ENCODE data around the gene TOM1. TPM values are rescaled to one million over a fixed set of nuclear protein-coding genes. Genes with fewer than 3 reads are reported as not detected.

TOM1 gene
- total RNA-seq (2022) (49.1 and 50.0 TPM in 2 replicates), Bru-seq, nascent RNA (percentile 60 among the genes with signal in this experiment), BruChase-seq, experiment 1, labeled RNA remaining after a 6-hour chase (percentile 61 among the genes with signal in this experiment), BruChase-seq, experiment 2, labeled RNA remaining after a 2-hour chase (percentile 57 among the genes with signal in this experiment)
- long read RNA-seq, transcript TOM1-204 (15 exons, 2,390 nt), result minor isoform, 6 of 73 reads
- long read RNA-seq, transcript TOM1-210 (15 exons, 2,389 nt), result major isoform, 48 of 73 reads
- long read RNA-seq, partial matches to known transcripts, result 8 of 73 reads
- long read RNA-seq, other reads (novel, unspliced or antisense), result 11 of 73 reads

- TF ChIP-seq CTCF (IDR thresholded peaks at IDR 0.05; ENCODE audit: unreplicated experiment), result no peak
- Mint-ChIP-seq H3K4me1 (ENCODE audit: low read depth, unreplicated experiment) (peaks cover 18% of the 10 kb centered on the region), H3K9me3 (ENCODE audit: low read depth, unreplicated experiment) (no peaks in the 10 kb centered on the region), H3K36me3 (ENCODE audit: insufficient read depth, unreplicated experiment) (peaks cover 51% of the 10 kb centered on the region), H3K27ac (ENCODE audit: unreplicated experiment) (peak within 1 kb of the TSS; percentile 99), H3K27me3 (ENCODE audit: unreplicated experiment) (peaks cover 11% of the 10 kb centered on the region), H3K4me3 (ENCODE audit: low read depth, unreplicated experiment) (peak within 1 kb of the TSS; percentile 92)
- CTCF ChIA-PET, result interaction anchor here (0.6 to 3.2 kb wide), 7 partner anchors 12 to 1780 kb away, joined by 3 to 34 read pairs (median 3); no protein-coding TSS in a partner anchor
- no TSS peak for BruUV-seq (replicated peaks)
- DNase-seq, result peak; percentile 97
- intact Hi-C loops (cut with micrococcal nuclease; ENCODE audit: unreplicated experiment), result no loop called here
Observed at GRCh38 chr22:35299673-35300499, at the start of gene TOM1. Gene TOM1 (plus strand): TSS chr22:35299894. CDS start chr22:35299929, 35 bp downstream.

DNA sequence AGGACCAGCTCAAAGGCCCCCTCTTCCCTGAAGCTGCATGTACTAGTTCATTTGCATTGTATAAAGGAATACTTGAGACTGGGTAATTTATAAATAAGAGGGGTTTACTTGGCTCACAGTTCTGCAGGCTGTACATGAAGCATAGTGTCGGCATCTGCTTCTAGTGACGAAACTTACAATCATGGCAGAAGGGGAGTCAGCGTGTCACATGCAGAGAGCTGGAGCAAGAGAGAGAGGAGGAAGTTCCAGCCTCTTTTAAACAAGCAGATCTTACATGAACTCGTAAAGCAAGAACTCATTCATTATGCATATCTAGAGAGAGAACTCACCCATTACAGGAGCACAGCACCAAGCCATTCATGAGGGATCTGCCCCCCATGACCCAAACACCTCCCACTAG lies 49.5 kb upstream of the TOM1 start:
- no peaks in the 10 kb centered on the region for H3K9me3 Mint-ChIP-seq (ENCODE audit: low read depth, unreplicated experiment)
- intact Hi-C loops (cut with micrococcal nuclease; ENCODE audit: unreplicated experiment), result no loop called here
- no peak for DNase-seq
- H3K36me3 Mint-ChIP-seq (ENCODE audit: insufficient read depth, unreplicated experiment), result no peaks in the 10 kb centered on the region
- H3K4me3 Mint-ChIP-seq (ENCODE audit: low read depth, unreplicated experiment), result no peak overlapping the region
- no peak for TF ChIP-seq CTCF (IDR thresholded peaks at IDR 0.05; ENCODE audit: unreplicated experiment)
- H3K4me1 Mint-ChIP-seq (ENCODE audit: low read depth, unreplicated experiment), result no peaks in the 10 kb centered on the region
- CTCF ChIA-PET, result interaction anchor here (0.7 kb wide), 1 partner anchor 14 kb away, joined by 4 read pairs; no protein-coding TSS in a partner anchor
- H3K27ac Mint-ChIP-seq (ENCODE audit: unreplicated experiment), result no peak overlapping the region
- peaks cover 5% of the 10 kb centered on the region for H3K27me3 Mint-ChIP-seq (ENCODE audit: unreplicated experiment)
- no TSS peak for BruUV-seq (replicated peaks)

DNA sequence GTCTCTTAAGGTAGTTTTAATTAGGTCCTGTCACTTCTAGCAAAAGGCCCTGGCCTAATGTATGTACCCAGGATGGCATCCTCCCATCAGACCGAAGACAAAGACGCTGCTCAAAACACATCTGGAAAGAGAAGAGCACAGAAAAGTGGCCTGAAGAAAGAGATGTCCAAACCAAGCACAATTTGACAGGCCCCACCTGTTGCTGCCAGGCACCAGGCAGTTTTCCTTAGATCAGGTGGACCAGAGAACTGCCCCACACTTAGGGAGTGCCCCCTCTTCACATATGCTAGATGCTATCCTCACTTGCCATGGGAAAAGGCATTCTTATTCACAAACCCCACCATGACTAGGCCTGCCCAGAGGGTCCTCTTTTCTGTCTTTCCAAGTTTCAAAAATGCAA lies 45.7 kb upstream of the TOM1 start:
- BruUV-seq (replicated peaks), result no TSS peak
- Mint-ChIP-seq H3K4me3 (ENCODE audit: low read depth, unreplicated experiment) (no peak overlapping the region), H3K27ac (ENCODE audit: unreplicated experiment) (no peak overlapping the region), H3K36me3 (ENCODE audit: insufficient read depth, unreplicated experiment) (peaks cover 24% of the 10 kb centered on the region), H3K4me1 (ENCODE audit: low read depth, unreplicated experiment) (peaks cover 17% of the 10 kb centered on the region), H3K9me3 (ENCODE audit: low read depth, unreplicated experiment) (no peaks in the 10 kb centered on the region), H3K27me3 (ENCODE audit: unreplicated experiment) (no peaks in the 10 kb centered on the region)
- intact Hi-C loops (cut with micrococcal nuclease; ENCODE audit: unreplicated experiment), result no loop called here
- no peak for TF ChIP-seq CTCF (IDR thresholded peaks at IDR 0.05; ENCODE audit: unreplicated experiment)
- CTCF ChIA-PET, result no interaction called here
- no peak for DNase-seq

- no peaks in the 10 kb centered on the region for H3K9me3 Mint-ChIP-seq (ENCODE audit: low read depth, unreplicated experiment)
- CTCF ChIA-PET, result interaction anchor here (1.0 to 1.3 kb wide), 2 partner anchors 9 to 26 kb away, joined by 3 to 4 read pairs; no protein-coding TSS in a partner anchor
- H3K27ac Mint-ChIP-seq (ENCODE audit: unreplicated experiment), result peak overlapping the region; percentile 89
- no peaks in the 10 kb centered on the region for H3K27me3 Mint-ChIP-seq (ENCODE audit: unreplicated experiment)
- H3K36me3 Mint-ChIP-seq (ENCODE audit: insufficient read depth, unreplicated experiment), result peaks cover 36% of the 10 kb centered on the region
- DNase-seq, result no peak
- TSS peak; percentile 45 for BruUV-seq (replicated peaks)
- intact Hi-C loops (cut with micrococcal nuclease; ENCODE audit: unreplicated experiment), result no loop called here
- H3K4me3 Mint-ChIP-seq (ENCODE audit: low read depth, unreplicated experiment), result peak overlapping the region; percentile 87
- TF ChIP-seq CTCF (IDR thresholded peaks at IDR 0.05; ENCODE audit: unreplicated experiment), result no peak
- H3K4me1 Mint-ChIP-seq (ENCODE audit: low read depth, unreplicated experiment), result peaks cover 28% of the 10 kb centered on the region
Observed at GRCh38 chr22:35257002-35257320, 42.7 kb upstream of the TOM1 start.

Data from Calu3 (cell line).